Measurements from ENCODE around the gene ANO8.

GRCh38 chr19:17293605-17294004 is 41.0 kb downstream of the ANO8 start:
- TF ChIP-seq POLR2A (IDR thresholded peaks at IDR 0.05; ENCODE audit: low read depth, low read length) (no peak), CTCF (IDR thresholded peaks at IDR 0.05; ENCODE audit: extremely low read depth in 1 of 2, insufficient read depth in 1 of 2, low read depth in 1 of 2, low read length in 2 of 2) (no peak), EZH2 (IDR thresholded peaks at IDR 0.05; ENCODE audit: borderline replicate concordance, low read depth, low read length, severe bottlenecking) (no peak), POLR2AphosphoS5 (IDR thresholded peaks at IDR 0.05; ENCODE audit: insufficient read depth, low read depth, low read length) (no peak), MAX (IDR thresholded peaks at IDR 0.05; ENCODE audit: insufficient read depth, insufficient read length) (no peak), MYC (IDR thresholded peaks at IDR 0.05; ENCODE audit: low read depth, low read length) (no peak)

Data from endothelial cell of umbilical vein (primary cell).